ENCODE results near the gene SUGCT. TPM values are rescaled to one million over a fixed set of nuclear protein-coding genes. Genes with fewer than 3 reads are reported as not detected.

SUGCT gene
- total RNA-seq, 3 donors from 2014 or later, result 2.3 to 4.5 (median 4.0) TPM

DNA sequence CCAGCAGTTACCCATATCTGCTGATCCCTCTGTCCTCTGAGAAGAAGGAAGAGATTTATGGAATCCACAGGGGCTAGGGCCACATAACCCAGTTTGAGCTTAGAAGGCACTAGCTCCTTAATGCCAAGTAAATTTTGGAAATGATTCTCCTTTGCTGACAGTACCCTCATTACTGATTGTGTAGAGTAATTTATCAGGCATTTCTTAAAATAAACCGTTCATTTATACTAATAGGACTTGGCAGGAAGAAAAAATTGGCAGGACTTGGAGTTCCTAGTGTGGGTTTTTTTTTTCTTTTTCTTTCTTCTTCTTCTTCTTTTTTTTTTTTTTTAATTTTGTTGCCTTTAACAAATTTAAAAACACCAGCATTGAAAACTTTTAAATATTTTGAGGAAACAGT is 645.7 kb downstream of the SUGCT start:
- Histone ChIP-seq H3K27me3 (no peaks in the 10 kb centered on the region), H3K27ac (no peak overlapping the region)

DNA sequence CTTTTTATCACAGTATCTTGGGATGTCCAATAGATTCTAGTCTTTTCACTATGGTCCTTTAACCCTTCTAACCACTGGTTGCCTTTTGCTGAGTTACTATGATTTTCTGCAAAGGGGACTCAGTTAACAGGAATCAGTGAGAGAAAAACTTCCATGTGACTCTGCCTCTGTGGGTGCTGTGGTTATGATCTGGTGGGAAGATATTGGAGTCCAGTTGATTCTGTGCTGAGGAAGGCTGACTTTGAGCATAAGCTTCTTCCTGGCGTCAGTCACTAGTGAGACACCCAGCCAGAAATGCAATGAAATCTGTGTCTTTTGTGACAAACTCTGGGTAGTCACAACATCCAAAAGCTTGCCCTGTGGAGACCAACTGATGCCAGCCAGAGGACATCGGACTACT is 648.0 kb downstream of the SUGCT start:
- TF ChIP-seq, protein P1, sequence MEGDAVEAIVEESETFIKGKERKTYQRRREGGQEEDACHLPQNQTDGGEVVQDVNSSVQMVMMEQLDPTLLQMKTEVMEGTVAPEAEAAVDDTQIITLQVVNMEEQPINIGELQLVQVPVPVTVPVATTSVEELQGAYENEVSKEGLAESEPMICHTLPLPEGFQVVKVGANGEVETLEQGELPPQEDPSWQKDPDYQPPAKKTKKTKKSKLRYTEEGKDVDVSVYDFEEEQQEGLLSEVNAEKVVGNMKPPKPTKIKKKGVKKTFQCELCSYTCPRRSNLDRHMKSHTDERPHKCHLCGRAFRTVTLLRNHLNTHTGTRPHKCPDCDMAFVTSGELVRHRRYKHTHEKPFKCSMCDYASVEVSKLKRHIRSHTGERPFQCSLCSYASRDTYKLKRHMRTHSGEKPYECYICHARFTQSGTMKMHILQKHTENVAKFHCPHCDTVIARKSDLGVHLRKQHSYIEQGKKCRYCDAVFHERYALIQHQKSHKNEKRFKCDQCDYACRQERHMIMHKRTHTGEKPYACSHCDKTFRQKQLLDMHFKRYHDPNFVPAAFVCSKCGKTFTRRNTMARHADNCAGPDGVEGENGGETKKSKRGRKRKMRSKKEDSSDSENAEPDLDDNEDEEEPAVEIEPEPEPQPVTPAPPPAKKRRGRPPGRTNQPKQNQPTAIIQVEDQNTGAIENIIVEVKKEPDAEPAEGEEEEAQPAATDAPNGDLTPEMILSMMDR (IDR thresholded peaks at IDR 0.05), result no peak
- no peak for TF ChIP-seq POLR2AphosphoS5 (IDR thresholded peaks at IDR 0.05)
- no peak for TF ChIP-seq POLR2A (IDR thresholded peaks at IDR 0.05)
- DNase-seq (ENCODE audit: low spot score in 2 of 2), result no peak
- Histone ChIP-seq H3K4me1 (peaks cover 0 to 6% of the 10 kb centered on the region in 2 donors), H3K4me3 (no peak overlapping the region), H3K27ac (no peak overlapping the region), H3K9me3 (no peaks in the 10 kb centered on the region), H3K27me3 (no peaks in the 10 kb centered on the region), H3K36me3 (no peaks in the 10 kb centered on the region)
- intact Hi-C loops (cut with DNase I; ENCODE audit: low total_unique reads), result no loop called here

More for the DNA sequence above, 645.7 kb downstream of the SUGCT start:
- Histone ChIP-seq H3K4me1 (peaks cover 0 to 6% of the 10 kb centered on the region in 2 donors), H3K9me3 (no peaks in the 10 kb centered on the region), H3K36me3 (no peaks in the 10 kb centered on the region), H3K4me3 (no peak overlapping the region)
- intact Hi-C loops (cut with DNase I; ENCODE audit: low total_unique reads), result no loop called here
- no peak for DNase-seq (ENCODE audit: low spot score in 2 of 2)
- TF ChIP-seq POLR2A (IDR thresholded peaks at IDR 0.05) (no peak), POLR2AphosphoS5 (IDR thresholded peaks at IDR 0.05) (no peak)
- TF ChIP-seq, protein P1 (IDR thresholded peaks at IDR 0.05), result no peak

DNA sequence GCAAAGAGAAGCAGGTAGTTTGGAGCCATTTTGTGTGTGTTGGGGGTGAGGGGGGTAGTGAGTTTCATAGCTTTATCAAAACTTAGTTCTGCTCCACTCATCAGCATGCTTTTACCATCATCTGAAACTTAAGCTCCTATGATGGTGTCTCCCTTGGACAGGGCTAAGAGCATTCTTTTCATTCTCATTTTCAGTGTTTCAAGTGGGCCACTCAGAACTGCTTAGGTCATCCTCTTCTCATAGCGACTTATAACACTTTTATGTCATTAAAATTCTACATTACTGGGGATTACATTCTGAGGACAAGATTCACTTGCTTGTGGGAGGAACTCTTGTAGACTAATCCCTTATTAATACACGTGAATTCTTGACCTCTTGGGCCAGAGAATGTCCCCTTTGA is 649.4 kb downstream of the SUGCT start:
- no peak for DNase-seq (ENCODE audit: low spot score in 2 of 2)
- H3K36me3 ChIP-seq, result no peaks in the 10 kb centered on the region
- H3K4me1 ChIP-seq, result peaks cover 0 to 6% of the 10 kb centered on the region in 2 donors
- no peak overlapping the region for H3K27ac ChIP-seq
- intact Hi-C loops (cut with DNase I; ENCODE audit: low total_unique reads), result no loop called here
- no peak overlapping the region for H3K4me3 ChIP-seq
- TF ChIP-seq, protein P1 (IDR thresholded peaks at IDR 0.05), result no peak
- TF ChIP-seq POLR2AphosphoS5 (IDR thresholded peaks at IDR 0.05), result no peak
- TF ChIP-seq POLR2A (IDR thresholded peaks at IDR 0.05), result no peak
- H3K27me3 ChIP-seq, result no peaks in the 10 kb centered on the region
- H3K9me3 ChIP-seq, result no peaks in the 10 kb centered on the region

DNA sequence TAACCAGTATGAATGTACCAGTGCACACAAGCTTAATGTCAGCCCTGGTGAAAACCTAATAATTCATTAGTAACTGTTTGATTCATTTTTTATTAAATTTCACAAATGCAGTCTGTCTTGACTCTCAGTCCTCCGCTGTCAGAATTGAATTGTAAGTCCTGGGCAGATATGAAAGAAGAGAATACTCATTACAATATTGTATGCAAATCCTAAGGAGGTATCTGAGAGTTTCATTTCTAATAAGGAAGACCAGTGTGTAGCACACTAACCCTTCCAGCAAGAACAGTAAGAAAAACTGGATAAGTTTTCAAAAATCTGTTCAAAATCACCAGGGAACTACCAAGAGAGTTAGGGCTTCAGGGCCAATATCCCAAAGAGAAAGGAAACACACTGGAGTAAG is 652.1 kb downstream of the SUGCT start:
- TF ChIP-seq POLR2AphosphoS5 (IDR thresholded peaks at IDR 0.05) (no peak), POLR2A (IDR thresholded peaks at IDR 0.05) (no peak)
- TF ChIP-seq, protein P1 (IDR thresholded peaks at IDR 0.05), result no peak
- DNase-seq (ENCODE audit: low spot score in 2 of 2), result no peak
- Histone ChIP-seq H3K4me3 (no peak overlapping the region), H3K36me3 (no peaks in the 10 kb centered on the region), H3K27ac (no peak overlapping the region), H3K9me3 (no peaks in the 10 kb centered on the region), H3K4me1 (no peaks in the 10 kb centered on the region), H3K27me3 (no peaks in the 10 kb centered on the region)
- intact Hi-C loops (cut with DNase I; ENCODE audit: low total_unique reads), result no loop called here

DNA sequence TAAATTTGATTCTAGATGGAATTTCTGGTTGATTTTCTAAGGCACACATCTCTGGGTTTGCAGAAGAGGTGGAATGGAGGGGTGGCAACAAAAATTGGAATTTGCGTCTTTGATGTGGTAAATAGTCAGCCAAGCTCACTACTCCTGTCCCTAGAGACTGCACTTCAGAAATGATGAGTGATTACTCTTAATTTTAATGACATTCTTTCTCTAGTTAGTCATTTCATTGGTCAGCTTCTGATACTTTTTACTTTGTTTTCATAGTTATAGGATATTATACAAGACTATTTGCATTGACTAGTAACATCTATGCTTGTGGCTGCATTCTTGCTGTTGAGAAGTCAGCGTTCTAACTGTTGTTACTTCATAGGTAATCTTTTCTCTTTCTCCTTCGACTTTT is 658.3 kb downstream of the SUGCT start:
- Histone ChIP-seq H3K27ac (no peak overlapping the region), H3K9me3 (no peaks in the 10 kb centered on the region), H3K27me3 (no peaks in the 10 kb centered on the region), H3K4me1 (no peaks in the 10 kb centered on the region), H3K36me3 (no peaks in the 10 kb centered on the region), H3K4me3 (no peak overlapping the region)
- intact Hi-C loops (cut with DNase I; ENCODE audit: low total_unique reads), result no loop called here
- TF ChIP-seq, protein P1 (IDR thresholded peaks at IDR 0.05), result no peak
- no peak for TF ChIP-seq POLR2A (IDR thresholded peaks at IDR 0.05)
- TF ChIP-seq POLR2AphosphoS5 (IDR thresholded peaks at IDR 0.05), result no peak
- no peak for DNase-seq (ENCODE audit: low spot score in 2 of 2)
